C4-2B (cell line): ENCODE measurements around the gene CAB39.

ENCODE experiments used
- H3K27ac ChIP-seq: fragments of 450-650 bp; 2 replicates; pipeline ENCODE4 v1.5.1; 2017
- CTCF ChIP-seq: fragments of 450-650 bp; conservative IDR thresholded peaks from 2 replicates; pipeline ENCODE4 v1.5.1; 2017; ENCODE audit warnings: mild to moderate bottlenecking
- ZFX ChIP-seq: fragments of 450-650 bp; IDR thresholded peaks from 2 replicates; pipeline ENCODE4 v1.6.1; 2017

The CAB39 gene

GRCh38 chr2:230796280-230796862 is 83.7 kb downstream of the CAB39 start:
- TF ChIP-seq ZFX (no peak), CTCF (no peak)
- no peak overlapping the region; the same call in 1 of the 2 replicates for H3K27ac ChIP-seq

- H3K27ac ChIP-seq: no peak overlapping the region
- TF ChIP-seq CTCF: no peak
- TF ChIP-seq ZFX: no peak
Observed at GRCh38 chr2:230797515-230798495, 85.2 kb downstream of the CAB39 start.

- H3K27ac ChIP-seq: no peak overlapping the region
- TF ChIP-seq CTCF (peak; percentile 69), ZFX (no peak)
Observed at GRCh38 chr2:230798769-230799399, 86.2 kb downstream of the CAB39 start.

- H3K27ac ChIP-seq: no peak overlapping the region
- no peak for TF ChIP-seq CTCF
- TF ChIP-seq ZFX: no peak
Observed at GRCh38 chr2:230805353-230806017, 92.8 kb downstream of the CAB39 start.

- no peak for TF ChIP-seq ZFX
- no peak for TF ChIP-seq CTCF
- no peak overlapping the region for H3K27ac ChIP-seq
Observed at GRCh38 chr2:230807729-230808128, 95.1 kb downstream of the CAB39 start.

GRCh38 chr2:230809015-230809414 is 96.4 kb downstream of the CAB39 start:
- TF ChIP-seq ZFX (no peak), CTCF (no peak)
- H3K27ac ChIP-seq: no peak overlapping the region
